ENCODE measurements around the gene MAP1B.
"Not testable (repeated sequence)": the region's sequence is repeated elsewhere in the genome, so short reads cannot be mapped to it uniquely, and the experiment has no call there.

The MAP1B gene

DNA sequence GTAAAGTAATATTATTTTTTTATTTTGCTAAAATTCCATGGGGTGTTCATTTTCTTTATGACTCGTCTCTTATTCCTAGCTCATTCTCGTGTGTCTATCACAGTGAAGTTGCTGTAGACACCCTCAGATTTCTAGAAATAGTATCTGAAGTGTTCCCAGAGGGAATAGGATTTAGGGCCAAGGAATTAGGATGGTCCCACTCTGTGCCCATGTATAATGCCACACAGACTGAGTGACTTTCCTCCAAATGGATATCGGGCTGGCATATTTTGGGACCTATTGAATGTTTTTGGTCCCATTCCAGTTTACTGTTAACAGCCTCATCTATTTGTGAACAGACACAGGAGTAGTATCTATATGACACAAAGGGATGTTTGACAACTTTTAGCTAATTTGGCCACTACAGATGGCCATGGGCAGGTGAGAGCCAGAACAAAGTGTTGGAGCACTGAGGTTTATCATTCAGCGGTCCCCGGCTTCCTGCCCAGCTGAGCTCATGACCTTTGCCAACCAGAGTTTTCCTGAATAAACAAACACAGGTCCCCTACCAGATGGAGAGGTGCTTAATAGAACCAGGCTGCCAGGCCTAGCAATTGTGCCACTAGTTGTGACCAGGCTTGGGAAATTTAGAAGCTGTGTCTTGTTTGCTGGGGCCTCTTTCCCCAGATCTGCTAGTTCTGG, 46.9 kb downstream of the MAP1B start:
- no peak for DNase-seq
- in situ Hi-C loops (cut with MboI; ENCODE audit: low pct_unique_long_range_greater_than_20kb, low sequenced_read_pairs) = no loop called here

DNA sequence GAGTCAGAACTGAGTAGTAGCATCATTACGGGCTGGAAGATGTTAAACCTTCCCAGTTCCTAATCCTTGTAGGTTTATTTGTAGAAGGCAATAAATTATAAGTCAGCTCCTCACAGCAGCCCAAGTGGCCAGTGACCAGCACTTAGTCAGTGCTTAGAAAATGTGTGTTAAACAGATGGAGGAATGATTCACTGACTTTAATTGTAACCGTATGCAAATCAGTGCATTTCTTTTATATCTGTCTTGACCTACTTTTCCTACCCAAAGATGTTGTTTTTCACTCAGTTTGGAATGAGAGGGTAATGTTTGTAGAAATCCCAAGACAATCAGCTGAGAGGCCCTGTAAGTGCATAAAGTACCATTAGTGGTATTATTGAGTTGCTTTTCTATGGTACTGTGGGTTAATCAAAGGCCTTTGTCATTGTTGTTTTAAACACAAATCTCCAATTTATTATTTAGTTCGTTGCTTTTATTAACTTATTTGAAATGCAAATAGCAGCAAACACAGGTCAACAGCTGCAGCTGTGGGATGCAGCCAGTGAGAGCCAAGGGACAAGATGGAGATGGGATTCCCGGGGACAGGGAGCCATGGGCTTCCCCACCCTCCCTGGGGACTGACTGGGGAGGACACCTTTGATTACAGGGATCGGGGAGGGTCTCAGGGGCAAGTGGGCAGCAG, 49.8 kb downstream of the MAP1B start:
- in situ Hi-C loops (cut with MboI; ENCODE audit: low pct_unique_long_range_greater_than_20kb, low sequenced_read_pairs) = no loop called here

DNA sequence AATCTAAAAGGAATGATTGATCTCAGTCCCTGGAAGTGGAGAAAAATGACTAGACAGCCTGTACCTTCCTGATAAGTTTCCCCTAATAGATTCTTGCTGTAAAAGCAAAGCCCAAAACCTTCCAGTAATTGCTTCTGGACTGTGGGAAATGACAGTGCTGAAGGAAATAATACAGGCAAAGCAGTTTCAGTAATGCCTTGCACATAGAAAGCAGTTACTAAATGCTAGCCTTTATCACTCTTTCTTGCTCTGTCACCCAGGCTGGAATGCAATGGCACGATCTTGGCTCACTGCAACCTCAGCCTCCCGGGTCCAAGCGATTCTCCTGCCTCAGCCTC, 50.3 kb downstream of the MAP1B start:
- in situ Hi-C loops (cut with MboI; ENCODE audit: low pct_unique_long_range_greater_than_20kb, low sequenced_read_pairs) = no loop called here
- no peak for DNase-seq

More for the DNA sequence above, 49.8 kb downstream of the MAP1B start:
- DNase-seq = no peak

DNA sequence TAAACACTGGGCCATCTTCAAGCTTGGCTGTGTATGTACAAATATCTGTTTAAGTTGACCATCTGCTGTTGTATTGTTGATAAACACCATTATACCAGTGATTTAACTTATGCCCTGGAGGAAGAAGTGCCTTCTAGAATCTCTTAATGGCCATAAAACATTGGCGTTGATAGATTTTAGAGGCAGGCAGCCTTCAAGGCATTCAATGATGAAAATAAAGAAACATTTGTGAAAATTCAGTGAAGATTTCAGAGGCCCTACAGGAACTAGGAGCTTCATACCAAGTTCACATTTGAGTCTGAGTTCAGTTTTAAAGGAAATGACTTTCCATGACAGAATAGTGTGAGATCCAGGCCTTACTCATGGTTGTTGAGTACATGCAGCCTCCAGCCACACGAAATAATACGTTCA, 52.2 kb downstream of the MAP1B start:
- no peak for DNase-seq
- in situ Hi-C loops (cut with MboI; ENCODE audit: low pct_unique_long_range_greater_than_20kb, low sequenced_read_pairs) = no loop called here

GRCh38 chr5:72160329-72160728, 53.1 kb downstream of the MAP1B start:
- no peak for DNase-seq
- in situ Hi-C loops (cut with MboI; ENCODE audit: low pct_unique_long_range_greater_than_20kb, low sequenced_read_pairs) = no loop called here

- no peak for DNase-seq
- in situ Hi-C loops (cut with MboI; ENCODE audit: low pct_unique_long_range_greater_than_20kb, low sequenced_read_pairs) = no loop called here
Observed at GRCh38 chr5:72160959-72161358, 53.7 kb downstream of the MAP1B start.

- no peak for DNase-seq
- in situ Hi-C loops (cut with MboI; ENCODE audit: low pct_unique_long_range_greater_than_20kb, low sequenced_read_pairs) = no loop called here
Observed at GRCh38 chr5:72161951-72162350, 54.7 kb downstream of the MAP1B start.

DNA sequence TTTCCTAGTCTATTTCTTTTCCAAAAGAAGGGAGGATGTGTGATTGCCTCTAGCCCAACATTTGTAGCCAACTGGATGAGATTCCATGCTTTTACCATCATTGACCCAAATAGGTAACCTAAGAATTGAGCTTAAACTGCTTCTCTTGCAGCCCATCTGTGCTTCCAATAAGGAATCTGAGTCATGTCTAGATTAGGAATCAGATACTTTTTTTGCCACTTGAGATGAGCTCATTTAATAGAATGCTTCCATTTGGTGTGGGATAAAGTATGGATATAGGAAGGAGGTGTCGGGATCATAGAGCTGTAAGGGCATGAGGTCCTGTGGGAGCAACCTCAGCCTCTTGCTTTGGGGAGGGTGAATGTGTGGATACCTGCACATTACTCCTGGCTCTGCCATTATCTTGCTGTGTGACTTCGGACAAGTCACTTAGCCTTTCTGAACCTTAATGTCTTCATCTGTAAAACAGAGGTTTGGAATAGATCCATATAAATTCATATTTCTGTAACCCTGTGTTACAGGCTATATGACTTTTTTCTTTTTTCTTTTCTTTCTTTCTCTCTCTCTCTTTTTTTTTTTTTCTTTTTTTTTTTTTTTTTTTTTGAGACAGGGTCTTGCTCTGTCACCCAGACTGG, 56.2 kb downstream of the MAP1B start:
- in situ Hi-C loops (cut with MboI; ENCODE audit: low pct_unique_long_range_greater_than_20kb, low sequenced_read_pairs) = no loop called here
- DNase-seq = no peak

DNA sequence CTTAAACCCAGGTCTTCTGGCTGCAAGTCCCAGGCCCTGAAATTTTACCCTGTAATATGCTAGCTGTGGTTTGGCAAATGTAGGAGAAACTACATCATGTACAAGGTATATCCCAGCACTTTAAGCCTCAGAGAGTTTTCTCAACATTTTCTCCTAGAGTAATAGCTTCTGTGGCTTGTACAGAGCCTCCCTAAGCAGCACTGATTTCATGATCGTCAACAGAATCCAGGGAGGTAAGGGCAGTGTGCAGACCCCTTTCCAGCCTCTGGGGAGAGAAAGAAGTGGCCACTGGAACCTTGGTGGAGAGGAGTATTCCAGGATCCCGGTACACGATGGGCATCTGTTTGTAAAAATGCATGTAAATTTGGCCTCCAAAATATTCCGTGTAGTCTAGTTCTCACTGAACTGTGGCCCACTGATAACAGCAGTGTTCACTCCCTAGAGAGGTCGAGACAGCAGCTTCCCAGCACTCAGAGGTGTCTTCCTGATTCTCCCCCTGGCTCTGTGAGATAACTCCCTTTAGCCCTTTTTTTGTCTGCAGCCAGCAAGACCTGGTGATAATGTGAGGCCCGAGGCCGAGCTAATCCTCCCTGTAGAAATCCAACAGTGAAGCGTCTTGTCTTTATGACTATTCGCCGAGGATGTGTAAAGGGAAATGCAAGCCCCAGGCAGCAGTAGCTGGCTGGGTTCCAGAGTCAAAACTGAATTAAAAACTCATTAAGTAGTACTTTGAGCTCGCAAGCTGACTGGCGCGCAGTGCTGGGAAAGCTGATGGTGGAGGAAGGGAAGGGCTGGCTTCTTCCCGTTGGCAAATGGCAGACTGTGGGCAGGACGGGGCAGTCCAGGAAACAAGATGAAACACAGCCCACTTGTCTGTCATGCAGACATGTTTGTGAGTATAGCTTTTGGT, 59.0 kb downstream of the MAP1B start:
- DNase-seq = peak; percentile 6
- in situ Hi-C loops (cut with MboI; ENCODE audit: low pct_unique_long_range_greater_than_20kb, low sequenced_read_pairs) = no loop called here

DNA sequence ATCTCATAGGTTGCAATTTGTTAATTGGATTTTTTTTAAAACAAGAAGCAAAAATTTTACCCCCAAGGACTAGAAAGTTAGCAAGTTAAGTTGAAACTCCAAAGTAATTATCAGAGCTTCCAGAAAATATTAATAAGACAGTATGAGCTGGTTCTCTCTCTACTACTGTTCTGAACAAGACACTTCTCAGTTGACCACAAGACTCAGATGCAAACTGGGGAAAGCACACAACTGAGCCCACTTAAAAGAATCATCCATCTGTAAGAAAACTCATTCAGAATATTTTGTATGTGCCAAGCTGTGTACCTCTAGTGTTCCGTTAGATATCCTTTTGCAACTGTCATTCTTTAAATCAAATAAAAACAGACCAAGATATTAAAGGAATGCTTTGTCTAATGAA, 60.0 kb downstream of the MAP1B start:
- no peak for DNase-seq
- in situ Hi-C loops (cut with MboI; ENCODE audit: low pct_unique_long_range_greater_than_20kb, low sequenced_read_pairs) = no loop called here

GRCh38 chr5:72167804-72168203, 60.5 kb downstream of the MAP1B start:
- in situ Hi-C loops (cut with MboI; ENCODE audit: low pct_unique_long_range_greater_than_20kb, low sequenced_read_pairs) = no loop called here
- DNase-seq = no peak

DNA sequence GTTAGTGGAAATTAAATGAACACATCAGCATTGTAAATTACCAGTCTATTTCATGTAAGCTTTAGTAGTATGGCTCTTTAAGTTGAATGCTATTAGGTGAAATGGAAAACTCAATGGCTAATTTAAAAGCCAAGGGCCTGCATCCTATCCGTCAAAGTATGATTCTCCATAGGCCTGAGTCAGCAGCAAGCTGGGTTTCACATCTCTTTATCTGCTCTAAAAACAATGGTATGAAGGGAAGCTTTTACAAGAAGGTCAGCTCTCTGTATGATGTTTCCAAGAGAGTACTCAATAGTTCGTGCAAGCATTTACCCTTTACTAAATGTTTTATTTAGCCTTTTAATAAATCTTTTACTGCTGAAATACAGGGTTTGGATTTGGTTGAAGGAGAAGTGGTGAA, 62.8 kb downstream of the MAP1B start:
- DNase-seq = no peak
- in situ Hi-C loops (cut with MboI; ENCODE audit: low pct_unique_long_range_greater_than_20kb, low sequenced_read_pairs) = no loop called here

GRCh38 chr5:72171181-72171580, 63.9 kb downstream of the MAP1B start:
- DNase-seq; in situ Hi-C loops (cut with MboI; ENCODE audit: low pct_unique_long_range_greater_than_20kb, low sequenced_read_pairs): not testable (repeated sequence)

GRCh38 chr5:72171667-72172066, 64.4 kb downstream of the MAP1B start:
- no peak for DNase-seq

DNA sequence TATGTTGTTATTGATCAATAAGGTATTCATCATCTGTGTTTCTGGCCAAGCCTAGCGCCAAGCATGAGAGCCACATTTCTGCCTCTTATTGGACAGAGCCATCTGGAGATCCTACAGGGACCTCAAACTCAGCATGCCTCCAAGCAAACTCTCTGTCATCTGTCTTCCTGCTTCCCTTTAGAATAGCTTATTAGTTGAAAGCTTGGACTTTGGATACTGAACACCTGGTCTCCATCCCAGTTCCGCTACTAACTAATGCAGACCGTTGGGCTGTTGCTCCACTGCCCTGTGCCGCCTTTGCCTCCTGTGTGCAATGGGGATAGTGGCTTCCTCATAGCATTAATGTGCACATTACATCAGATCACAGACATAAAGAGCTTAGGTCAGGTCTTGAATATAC, 65.5 kb downstream of the MAP1B start:
- in situ Hi-C loops (cut with MboI; ENCODE audit: low pct_unique_long_range_greater_than_20kb, low sequenced_read_pairs) = no loop called here
- no peak for DNase-seq

More at GRCh38 chr5:72171667-72172066, 64.4 kb downstream of the MAP1B start:
- in situ Hi-C loops (cut with MboI; ENCODE audit: low pct_unique_long_range_greater_than_20kb, low sequenced_read_pairs) = no loop called here

DNA sequence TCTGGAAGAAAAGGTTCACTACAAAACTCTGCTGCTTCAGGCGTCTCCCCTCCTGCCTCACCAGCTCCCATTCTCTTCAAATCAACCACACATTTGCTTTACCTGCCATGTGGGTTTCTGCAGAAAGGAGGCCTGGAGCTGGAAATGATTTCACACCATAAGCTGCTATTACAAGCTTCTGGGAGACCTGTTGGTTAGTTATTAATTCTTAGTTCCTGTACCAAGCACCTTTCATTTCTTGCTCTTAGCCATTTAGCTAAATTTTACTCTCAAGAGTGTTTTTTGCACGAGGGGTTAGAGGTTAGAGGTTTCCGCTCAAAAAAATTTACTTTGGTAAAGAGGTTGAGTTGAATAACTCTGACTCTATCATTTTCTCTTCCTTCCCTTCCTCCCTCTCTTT, 70.3 kb downstream of the MAP1B start:
- DNase-seq = no peak
- in situ Hi-C loops (cut with MboI; ENCODE audit: low pct_unique_long_range_greater_than_20kb, low sequenced_read_pairs) = no loop called here

DNA sequence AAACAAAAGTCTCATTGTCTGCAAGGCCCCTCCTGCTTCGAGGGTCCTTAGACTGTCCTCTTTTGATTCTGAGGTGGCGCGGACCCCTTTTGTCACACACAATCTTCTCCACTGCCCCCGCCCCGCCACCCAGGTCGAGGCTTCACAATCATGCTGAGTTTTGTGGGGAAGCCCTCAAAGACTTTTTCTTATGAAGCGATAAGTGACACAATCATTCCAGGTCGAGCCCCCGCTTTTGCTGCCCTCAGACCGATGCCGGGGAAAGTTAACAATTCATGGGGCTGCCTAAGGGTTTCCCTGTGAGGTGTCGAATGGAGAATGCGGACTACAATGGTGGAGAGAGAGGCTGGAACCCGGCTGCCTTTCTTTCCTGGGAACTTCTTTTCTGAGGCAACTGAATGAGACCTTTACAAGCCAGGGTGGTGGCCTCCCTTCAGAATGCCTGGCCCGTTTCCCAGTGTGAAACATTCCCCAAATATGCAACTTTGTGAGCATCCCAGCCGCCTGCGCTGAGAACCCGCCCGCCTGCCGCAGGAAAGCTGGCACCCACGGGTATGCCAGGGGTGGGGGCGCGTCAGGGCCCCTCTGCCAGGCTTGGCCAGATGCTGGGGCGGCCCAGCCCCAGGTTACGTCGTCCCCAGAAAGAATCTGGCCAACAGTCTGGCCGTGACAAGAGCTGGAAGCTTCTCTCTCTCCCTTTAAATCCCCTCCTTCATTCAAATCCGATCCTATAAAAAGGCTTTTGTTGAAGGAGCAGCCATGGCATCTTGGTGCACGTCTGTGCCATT, 71.9 kb downstream of the MAP1B start:
- no peak for DNase-seq
- in situ Hi-C loops (cut with MboI; ENCODE audit: low pct_unique_long_range_greater_than_20kb, low sequenced_read_pairs) = no loop called here

DNA sequence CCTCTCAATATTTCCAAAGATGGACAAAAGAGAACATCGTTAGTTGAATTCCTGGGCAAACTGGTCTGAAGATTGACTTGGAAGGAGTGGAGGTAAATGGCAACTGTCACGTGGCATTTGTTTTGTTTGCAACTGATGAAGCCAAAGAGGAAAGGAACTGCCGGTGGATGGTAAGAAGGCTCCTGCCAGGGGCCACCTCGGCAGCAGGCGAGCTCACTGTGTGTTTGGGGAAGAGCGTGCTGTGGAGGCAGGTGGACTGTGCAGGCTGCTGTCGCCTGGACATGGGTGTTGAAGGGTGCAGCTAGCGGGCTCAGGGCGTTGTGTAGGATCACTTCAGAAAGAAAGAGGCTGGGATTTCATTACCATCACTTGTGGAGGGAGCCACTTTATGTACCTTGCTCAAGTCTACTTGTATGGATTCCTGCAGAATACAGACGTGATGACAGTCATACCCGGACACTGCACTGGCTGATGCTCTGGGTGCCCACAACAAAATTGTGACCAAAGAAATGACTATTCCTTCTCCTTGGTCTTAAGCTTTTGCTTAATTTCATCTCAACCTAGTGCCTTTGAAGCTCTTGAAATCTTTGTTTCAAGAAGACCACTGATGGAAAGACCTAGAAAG, 72.7 kb downstream of the MAP1B start:
- no peak for DNase-seq
- in situ Hi-C loops (cut with MboI; ENCODE audit: low pct_unique_long_range_greater_than_20kb, low sequenced_read_pairs) = no loop called here

- no peak for DNase-seq
- in situ Hi-C loops (cut with MboI; ENCODE audit: low pct_unique_long_range_greater_than_20kb, low sequenced_read_pairs) = no loop called here
Observed at GRCh38 chr5:72180925-72181324, 73.7 kb downstream of the MAP1B start.

Measured in KBM-7 (cell line).